ENCODE data around the gene PHLDA2.
"Not testable (repeated sequence)": the region's sequence is repeated elsewhere in the genome, so short reads cannot be mapped to it uniquely, and the experiment has no call there.

The PHLDA2 gene

DNA sequence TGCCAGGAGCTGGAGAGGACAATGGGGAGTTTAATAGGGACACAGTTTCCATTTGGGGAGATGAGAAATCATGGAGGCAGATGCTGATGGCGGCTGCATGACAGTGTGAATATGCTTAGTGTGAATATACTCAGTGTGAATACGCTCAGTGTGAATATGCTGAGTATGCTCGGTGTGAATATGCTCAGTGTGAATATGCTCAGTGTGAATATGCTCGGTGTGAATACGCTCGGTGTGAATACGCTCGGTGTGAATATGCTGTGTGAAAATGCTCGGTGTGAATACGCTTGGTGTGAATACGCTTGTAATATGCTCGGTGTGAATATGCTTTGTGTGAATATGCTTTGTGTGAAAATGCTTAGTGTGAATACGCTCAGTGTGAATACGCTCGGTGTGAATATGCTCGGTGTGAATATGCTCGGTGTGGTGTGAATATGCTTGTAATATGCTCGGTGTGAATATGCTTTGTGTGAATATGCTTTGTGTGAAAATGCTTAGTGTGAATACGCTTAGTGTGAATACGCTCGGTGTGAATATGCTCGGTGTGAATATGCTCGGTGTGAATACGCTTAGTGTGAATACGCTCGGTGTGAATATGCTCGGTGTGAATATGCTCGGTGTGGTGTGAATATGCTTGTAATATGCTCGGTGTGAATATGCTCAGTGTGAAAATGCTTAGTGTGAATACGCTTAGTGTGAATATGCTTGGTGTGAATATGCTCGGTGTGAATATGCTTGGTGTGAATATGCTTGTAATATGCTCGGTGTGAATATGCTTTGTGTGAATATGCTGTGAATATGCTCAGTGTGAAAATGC, 8.6 kb upstream of the PHLDA2 start:
- peaks cover 30% of the 10 kb centered on the region for H3K4me1 ChIP-seq (ENCODE audit: control insufficient read depth, insufficient read depth, low read length, unreplicated experiment)
- H3K36me3 ChIP-seq (ENCODE audit: insufficient read depth, low read length): peaks cover 11% of the 10 kb centered on the region; the same call in 1 of the 2 replicates
- not testable (repeated sequence) for H3K27me3 ChIP-seq (ENCODE audit: insufficient read depth, low read length); H3K79me2 ChIP-seq (ENCODE audit: control insufficient read depth, insufficient read depth, low read length, unreplicated experiment); H2AFZ ChIP-seq (ENCODE audit: low read length, unreplicated experiment); H3K27ac ChIP-seq (ENCODE audit: low read depth, low read length); H3K4me3 ChIP-seq (ENCODE audit: low read depth, low read length)

DNA sequence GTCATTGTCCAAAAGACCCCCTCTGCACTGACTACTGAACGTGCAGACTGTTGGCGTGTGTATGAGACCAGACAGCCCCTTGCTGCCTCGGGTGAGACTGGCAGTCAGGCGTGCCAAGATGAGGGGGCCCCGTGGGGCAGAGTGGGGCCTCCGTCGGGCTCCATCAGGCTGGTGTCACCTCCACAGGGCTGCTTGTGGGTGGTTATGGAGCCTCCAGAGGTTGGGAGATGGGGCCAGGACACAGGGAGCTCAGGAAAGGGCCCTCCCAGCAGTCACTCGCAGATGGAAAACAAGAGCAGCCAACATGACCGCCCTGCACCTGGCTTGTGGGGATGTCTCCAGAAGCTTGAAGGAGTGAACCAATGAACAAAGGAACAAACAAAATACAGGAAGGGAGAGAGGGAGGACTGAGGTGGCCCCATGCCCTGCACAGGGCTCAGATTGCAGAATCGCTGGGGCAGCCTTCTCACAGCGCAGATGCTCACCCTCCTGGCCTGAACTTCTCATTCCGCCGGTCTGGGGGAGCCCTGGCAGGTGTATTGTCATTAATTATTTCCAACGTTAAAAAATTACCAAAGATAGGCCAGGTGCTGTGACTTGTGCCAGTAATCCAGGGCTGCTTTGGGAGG, 5.5 kb upstream of the PHLDA2 start:
- no peaks in the 10 kb centered on the region for H3K27me3 ChIP-seq (ENCODE audit: insufficient read depth, low read length)
- no peaks in the 10 kb centered on the region for H3K79me2 ChIP-seq (ENCODE audit: control insufficient read depth, insufficient read depth, low read length, unreplicated experiment)
- no peak overlapping the region for H3K4me3 ChIP-seq (ENCODE audit: low read depth, low read length)
- peaks cover 16% of the 10 kb centered on the region for H3K4me1 ChIP-seq (ENCODE audit: control insufficient read depth, insufficient read depth, low read length, unreplicated experiment)
- H3K36me3 ChIP-seq (ENCODE audit: insufficient read depth, low read length): peaks cover 10% of the 10 kb centered on the region; the same call in 1 of the 2 replicates
- no peak overlapping the region for H2AFZ ChIP-seq (ENCODE audit: low read length, unreplicated experiment)
- H3K27ac ChIP-seq (ENCODE audit: low read depth, low read length): no peak overlapping the region

DNA sequence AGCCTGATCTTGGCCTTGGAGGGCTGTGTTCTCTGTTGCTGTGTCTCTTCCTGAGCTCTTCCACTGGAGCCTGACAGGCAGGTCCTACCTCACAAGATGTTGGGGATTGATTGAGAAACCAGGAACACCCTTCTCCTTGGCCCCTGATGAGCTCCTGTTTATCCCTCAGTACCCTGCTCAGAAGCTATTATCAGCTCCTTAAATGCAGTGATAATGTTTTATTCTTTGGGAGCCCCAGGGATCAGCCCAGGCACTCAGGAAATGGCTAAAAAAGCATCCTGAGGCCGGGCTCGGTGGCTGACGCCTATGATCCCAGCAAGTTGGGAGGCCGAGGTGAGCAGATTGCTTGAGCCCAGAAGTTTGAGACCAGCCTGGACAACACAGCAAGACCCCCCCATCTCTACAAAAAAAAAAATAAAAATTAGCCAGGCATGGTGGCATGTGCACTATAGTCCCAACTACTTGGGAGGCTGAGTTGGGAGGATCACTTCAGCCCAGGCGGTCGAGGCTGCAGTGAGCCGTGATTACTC, 4.9 kb upstream of the PHLDA2 start:
- Histone ChIP-seq H3K4me1 (ENCODE audit: control insufficient read depth, insufficient read depth, low read length, unreplicated experiment) (peaks cover 15% of the 10 kb centered on the region), H3K27ac (ENCODE audit: low read depth, low read length) (no peak overlapping the region; the same call in 1 of the 2 replicates), H2AFZ (ENCODE audit: low read length, unreplicated experiment) (no peak overlapping the region), H3K36me3 (ENCODE audit: insufficient read depth, low read length) (peaks cover 8% of the 10 kb centered on the region; the same call in 1 of the 2 replicates), H3K4me3 (ENCODE audit: low read depth, low read length) (no peak overlapping the region), H3K27me3 (ENCODE audit: insufficient read depth, low read length) (no peaks in the 10 kb centered on the region), H3K79me2 (ENCODE audit: control insufficient read depth, insufficient read depth, low read length, unreplicated experiment) (peaks cover 1% of the 10 kb centered on the region)

DNA sequence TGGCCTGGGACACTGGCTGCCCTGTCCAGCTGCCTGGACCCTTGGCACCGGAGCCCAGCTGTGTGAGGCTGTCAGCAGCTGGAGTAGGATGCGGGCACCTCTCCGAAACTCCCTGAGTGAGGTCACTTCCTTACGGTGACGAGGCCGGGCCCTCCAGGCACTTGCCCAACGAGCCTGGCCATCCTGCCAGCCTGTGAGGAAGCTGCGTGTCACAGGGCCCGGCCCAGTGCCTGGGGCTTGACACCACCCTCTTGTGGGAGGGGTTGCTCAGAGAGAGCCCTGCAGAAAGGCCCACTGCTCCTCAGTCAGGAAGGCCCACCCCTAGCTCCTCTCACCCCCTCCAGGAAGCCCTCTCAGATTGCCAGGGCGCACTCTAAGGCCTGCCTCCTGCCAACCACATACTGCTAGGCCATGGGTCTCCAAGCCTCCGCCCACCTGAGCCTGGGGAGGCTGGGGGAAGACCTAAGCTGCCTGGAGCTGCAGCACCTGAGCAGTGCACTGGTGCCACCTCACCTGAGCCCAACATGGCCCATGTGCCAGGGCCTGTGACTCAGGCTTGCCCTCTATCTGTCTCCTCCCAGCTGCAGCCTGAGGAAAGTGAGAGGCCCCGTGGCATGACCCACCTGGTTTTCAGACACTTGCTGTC, 4.3 kb upstream of the PHLDA2 start:
- Histone ChIP-seq H2AFZ (ENCODE audit: low read length, unreplicated experiment) (no peak overlapping the region), H3K4me3 (ENCODE audit: low read depth, low read length) (peak overlapping the region; percentile 48)

DNA sequence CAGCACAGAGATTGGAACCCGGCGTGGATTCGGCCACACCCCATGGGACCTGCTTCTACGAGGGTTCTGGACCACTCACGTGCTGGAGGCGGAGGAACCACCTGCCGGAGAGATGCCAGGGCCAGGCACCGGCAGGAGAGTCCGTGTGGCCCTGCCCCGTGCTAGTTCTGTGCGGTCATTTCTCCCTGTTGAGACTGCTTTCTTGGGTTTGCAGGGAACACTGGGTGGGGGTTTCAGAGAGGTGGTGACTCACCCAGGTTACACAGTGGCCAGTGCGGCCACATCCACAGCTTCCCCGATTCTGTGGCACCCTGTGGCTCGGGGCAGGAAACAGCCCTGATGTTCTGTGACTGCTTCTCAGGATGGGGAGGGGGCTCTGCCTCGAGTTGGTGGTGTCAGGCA, 3.6 kb upstream of the PHLDA2 start:
- Histone ChIP-seq H2AFZ (ENCODE audit: low read length, unreplicated experiment) (no peak overlapping the region), H3K79me2 (ENCODE audit: control insufficient read depth, insufficient read depth, low read length, unreplicated experiment) (peaks cover 13% of the 10 kb centered on the region), H3K27me3 (ENCODE audit: insufficient read depth, low read length) (no peaks in the 10 kb centered on the region), H3K4me1 (ENCODE audit: control insufficient read depth, insufficient read depth, low read length, unreplicated experiment) (peaks cover 17% of the 10 kb centered on the region), H3K4me3 (ENCODE audit: low read depth, low read length) (peak overlapping the region; percentile 48), H3K27ac (ENCODE audit: low read depth, low read length) (peak overlapping the region; percentile 82), H3K36me3 (ENCODE audit: insufficient read depth, low read length) (peaks cover 3% of the 10 kb centered on the region; the same call in 1 of the 2 replicates)

More for the DNA sequence above, 4.3 kb upstream of the PHLDA2 start:
- peaks cover 7% of the 10 kb centered on the region for H3K79me2 ChIP-seq (ENCODE audit: control insufficient read depth, insufficient read depth, low read length, unreplicated experiment)
- peaks cover 15% of the 10 kb centered on the region for H3K4me1 ChIP-seq (ENCODE audit: control insufficient read depth, insufficient read depth, low read length, unreplicated experiment)
- peak overlapping the region; percentile 82 for H3K27ac ChIP-seq (ENCODE audit: low read depth, low read length)
- H3K27me3 ChIP-seq (ENCODE audit: insufficient read depth, low read length): no peaks in the 10 kb centered on the region
- peaks cover 4% of the 10 kb centered on the region; the same call in 1 of the 2 replicates for H3K36me3 ChIP-seq (ENCODE audit: insufficient read depth, low read length)

DNA sequence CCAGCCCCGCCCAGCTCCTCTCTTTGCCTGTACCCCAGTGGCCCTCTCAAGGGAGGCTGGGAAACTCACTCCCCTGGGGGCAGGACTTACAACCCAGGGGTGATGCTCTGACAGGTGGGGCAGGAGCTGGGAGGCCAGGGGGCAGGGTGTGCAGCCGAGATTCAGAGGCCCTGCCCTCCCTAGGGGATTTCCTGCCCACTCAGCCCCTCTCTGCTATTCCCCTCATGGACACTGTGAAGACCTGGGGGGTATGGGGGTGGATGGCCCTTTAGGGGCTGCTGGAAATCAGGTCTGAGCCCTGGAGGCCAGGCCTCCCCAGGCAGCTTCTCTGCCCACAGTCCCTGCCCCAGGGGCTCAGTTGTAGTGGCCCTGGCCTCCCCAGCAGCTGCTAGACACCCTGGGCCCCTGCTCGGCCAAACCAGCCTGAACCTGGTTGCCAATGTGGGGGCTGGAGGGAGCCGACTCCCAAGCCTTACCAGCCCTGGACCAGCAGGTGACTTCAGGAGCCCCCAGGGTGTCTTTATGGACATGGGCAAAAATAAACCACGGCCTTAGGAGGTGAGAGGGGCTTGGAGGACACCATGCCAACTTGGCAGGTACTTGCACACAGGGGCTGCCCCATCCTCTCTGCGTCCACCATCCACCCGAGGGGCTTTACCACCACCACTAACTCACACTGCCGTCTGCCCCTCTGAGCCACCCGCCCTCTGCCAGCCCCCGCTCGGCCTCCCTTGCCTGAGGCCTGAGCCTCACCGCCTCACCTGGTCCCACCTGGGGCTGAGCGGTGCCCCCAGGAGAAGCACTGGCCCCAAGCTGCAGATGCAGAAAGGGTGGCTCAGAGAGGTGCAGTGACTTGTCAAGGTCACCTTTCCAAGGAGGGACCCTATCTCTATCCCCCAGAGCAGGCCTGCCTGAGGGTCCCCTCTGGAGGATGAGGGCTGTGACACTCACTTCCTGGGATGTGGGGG, 2.8 kb upstream of the PHLDA2 start:
- H3K4me1 ChIP-seq (ENCODE audit: control insufficient read depth, insufficient read depth, low read length, unreplicated experiment): peaks cover 24% of the 10 kb centered on the region
- H3K27me3 ChIP-seq (ENCODE audit: insufficient read depth, low read length): no peaks in the 10 kb centered on the region
- peaks cover 21% of the 10 kb centered on the region for H3K79me2 ChIP-seq (ENCODE audit: control insufficient read depth, insufficient read depth, low read length, unreplicated experiment)
- peak overlapping the region; percentile 82; the same call in 1 of the 2 replicates for H3K27ac ChIP-seq (ENCODE audit: low read depth, low read length)
- no peak overlapping the region for H2AFZ ChIP-seq (ENCODE audit: low read length, unreplicated experiment)
- no peaks in the 10 kb centered on the region for H3K36me3 ChIP-seq (ENCODE audit: insufficient read depth, low read length)
- no peak overlapping the region for H3K4me3 ChIP-seq (ENCODE audit: low read depth, low read length)

DNA sequence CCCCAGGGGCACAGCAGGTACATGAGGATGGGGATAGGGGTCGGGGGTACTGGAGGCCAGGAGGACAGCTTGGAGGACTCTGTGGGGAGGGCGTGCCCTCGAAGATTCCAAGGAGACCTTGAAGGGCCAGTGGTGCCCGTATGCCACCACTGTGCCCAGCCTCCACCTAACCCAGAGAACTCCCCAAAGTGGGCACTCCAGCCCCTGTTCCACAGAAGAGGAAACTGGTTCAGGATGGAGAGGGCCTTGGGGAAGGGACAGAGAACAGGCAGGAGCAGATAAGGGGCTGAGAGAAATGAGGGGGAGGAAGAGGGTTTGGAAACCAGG, 2.2 kb upstream of the PHLDA2 start:
- Histone ChIP-seq H3K4me1 (ENCODE audit: control insufficient read depth, insufficient read depth, low read length, unreplicated experiment) (peaks cover 28% of the 10 kb centered on the region), H3K4me3 (ENCODE audit: low read depth, low read length) (no peak overlapping the region), H2AFZ (ENCODE audit: low read length, unreplicated experiment) (no peak overlapping the region), H3K27ac (ENCODE audit: low read depth, low read length) (no peak overlapping the region), H3K79me2 (ENCODE audit: control insufficient read depth, insufficient read depth, low read length, unreplicated experiment) (peaks cover 28% of the 10 kb centered on the region), H3K36me3 (ENCODE audit: insufficient read depth, low read length) (no peaks in the 10 kb centered on the region), H3K27me3 (ENCODE audit: insufficient read depth, low read length) (no peaks in the 10 kb centered on the region)

DNA sequence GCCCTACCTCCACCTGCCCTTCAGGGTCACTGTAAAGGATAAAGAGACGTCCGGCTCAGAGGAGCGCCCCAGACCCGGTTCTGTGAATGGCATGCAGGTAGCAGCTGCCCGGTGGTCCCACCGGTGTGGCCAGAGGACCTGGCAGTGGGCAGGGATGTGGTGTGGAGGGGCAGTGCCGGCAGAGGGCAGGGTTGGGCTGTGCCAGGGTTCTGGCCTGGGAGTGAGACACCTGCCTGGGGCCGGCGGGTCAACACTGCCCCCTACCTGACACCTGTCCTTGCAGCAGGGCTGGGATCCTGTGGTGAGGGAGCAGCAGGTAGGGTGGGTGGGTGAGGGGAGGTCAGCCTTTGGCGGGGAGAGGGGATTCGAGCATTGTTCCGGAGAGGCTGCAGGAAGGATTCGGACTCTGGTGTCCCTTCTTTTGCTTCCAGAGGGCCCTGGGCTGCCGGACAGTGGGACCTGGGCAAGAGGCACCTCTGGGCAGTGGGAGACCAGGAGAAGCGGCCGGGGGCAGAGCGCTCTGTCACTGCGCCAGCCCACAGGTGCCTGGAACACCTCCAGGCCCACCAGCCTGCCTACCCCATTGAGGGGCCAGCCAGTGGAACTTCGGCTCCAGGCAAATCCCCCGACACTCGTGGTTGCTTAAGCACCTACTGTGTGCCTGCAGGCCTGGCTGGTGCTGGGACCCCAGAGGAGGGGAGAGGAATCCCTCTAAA, 1.6 kb upstream of the PHLDA2 start:
- Histone ChIP-seq H3K36me3 (ENCODE audit: insufficient read depth, low read length) (no peaks in the 10 kb centered on the region), H2AFZ (ENCODE audit: low read length, unreplicated experiment) (peak overlapping the region; percentile 47)

DNA sequence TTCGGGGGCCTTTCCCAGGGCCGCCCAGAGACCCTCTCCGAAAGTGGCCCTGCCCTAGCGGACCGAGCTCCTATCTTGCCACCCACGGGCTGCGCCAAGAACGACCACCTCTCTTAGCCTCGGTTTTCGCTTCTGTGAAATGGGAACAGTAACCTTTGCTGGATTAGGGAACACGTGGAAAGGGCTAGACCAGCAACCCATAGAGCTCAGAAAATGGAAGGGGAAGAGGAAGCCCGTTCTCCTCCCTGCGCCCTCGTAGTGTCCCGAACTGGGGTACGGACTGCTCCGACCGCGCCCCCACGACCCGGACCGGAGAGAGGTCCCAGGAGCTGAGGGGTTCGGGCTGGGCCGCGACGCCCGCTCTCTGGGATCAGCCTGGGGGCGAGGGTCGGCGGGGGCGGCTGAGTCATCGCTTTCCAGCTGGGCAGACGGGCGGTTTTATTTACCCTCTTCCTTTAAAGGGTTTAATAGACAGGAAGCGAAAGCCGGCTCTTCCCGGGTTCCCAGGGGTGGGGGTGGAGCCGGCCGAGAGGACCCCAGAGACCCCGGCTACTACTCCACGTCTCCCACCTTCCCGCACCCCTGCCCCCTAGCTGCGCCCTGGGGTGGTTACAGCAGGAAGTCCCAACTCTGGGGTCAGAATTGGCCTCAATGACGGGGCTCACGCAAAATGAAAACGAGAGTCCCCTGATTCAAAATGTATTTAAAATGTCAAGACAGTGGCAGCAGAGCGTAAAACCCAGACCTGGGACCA, 907 bp upstream of the PHLDA2 start:
- H3K79me2 ChIP-seq (ENCODE audit: control insufficient read depth, insufficient read depth, low read length, unreplicated experiment): peaks cover 30% of the 10 kb centered on the region
- peak overlapping the region; percentile 99 for H3K4me3 ChIP-seq (ENCODE audit: low read depth, low read length)
- H3K36me3 ChIP-seq (ENCODE audit: insufficient read depth, low read length): no peaks in the 10 kb centered on the region
- H3K4me1 ChIP-seq (ENCODE audit: control insufficient read depth, insufficient read depth, low read length, unreplicated experiment): peaks cover 28% of the 10 kb centered on the region
- H3K27ac ChIP-seq (ENCODE audit: low read depth, low read length): peak overlapping the region; percentile 88
- H3K27me3 ChIP-seq (ENCODE audit: insufficient read depth, low read length): no peaks in the 10 kb centered on the region
- peak overlapping the region; percentile 78 for H2AFZ ChIP-seq (ENCODE audit: low read length, unreplicated experiment)

More for the DNA sequence above, 1.6 kb upstream of the PHLDA2 start:
- Histone ChIP-seq H3K27me3 (ENCODE audit: insufficient read depth, low read length) (no peaks in the 10 kb centered on the region), H3K4me1 (ENCODE audit: control insufficient read depth, insufficient read depth, low read length, unreplicated experiment) (peaks cover 28% of the 10 kb centered on the region), H3K4me3 (ENCODE audit: low read depth, low read length) (peak overlapping the region; percentile 99), H3K79me2 (ENCODE audit: control insufficient read depth, insufficient read depth, low read length, unreplicated experiment) (peaks cover 30% of the 10 kb centered on the region), H3K27ac (ENCODE audit: low read depth, low read length) (peak overlapping the region; percentile 88)
